SU-DHL-6 (cell line): ENCODE measurements around the gene STK32C.

Experiments used
- CTCF ChIP-seq: fragments of 200-600 bp; sonication (generic); IDR thresholded peaks from one replicate; pipeline ENCODE4 v1.5.1; 2017; ENCODE audit warnings: antibody characterized with exemption, mild to moderate bottlenecking, low read length, moderate library complexity; ENCODE audit not compliant: insufficient read depth, poor library complexity, severe bottlenecking
- EZH2phosphoT487 ChIP-seq: fragments of 200-600 bp; sonication (generic), shearing (Covaris generic); conservative IDR thresholded peaks from 2 replicates; pipeline ENCODE4 v1.6.1; 2018; ENCODE audit warnings: mild to moderate bottlenecking, antibody characterized with exemption, low read length, moderate library complexity, mixed read lengths

DNA sequence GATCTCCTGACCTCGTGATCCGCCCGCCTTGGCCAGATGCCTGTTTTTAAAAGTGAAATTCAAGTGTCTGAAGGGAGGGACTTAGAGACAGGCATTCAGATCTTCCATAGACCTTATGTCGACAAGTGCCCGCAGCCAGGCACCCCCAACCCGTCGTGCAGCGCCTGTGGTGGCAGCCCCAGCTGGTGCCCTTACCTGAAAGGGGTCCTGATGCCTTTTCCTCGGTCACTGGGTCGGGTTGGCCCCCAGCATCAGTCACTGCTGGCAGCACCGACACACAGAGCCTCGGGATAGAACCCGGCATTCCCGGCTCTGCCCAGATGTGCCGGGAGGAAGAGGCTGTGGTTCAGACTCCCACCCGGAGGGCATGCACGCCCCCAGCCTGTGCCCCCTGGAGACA is 47.5 kb upstream of the STK32C start:
- TF ChIP-seq CTCF (no peak), EZH2phosphoT487 (no peak)
